DMS79 (cell line): ENCODE data around the gene MBD3L5.
"Not testable (repeated sequence)": the region's sequence is repeated elsewhere in the genome, so short reads cannot be mapped to it uniquely, and the experiment has no call there.

Source experiments
- DNase-seq: peaks from one replicate; lab custom pipeline; 2025; lab: John Stamatoyannopoulos, UW

MBD3L5 gene

GRCh38 chr19:7052896-7053295, 22.5 kb downstream of the MBD3L5 start:
- not testable (repeated sequence) for DNase-seq

GRCh38 chr19:7054635-7055368, 24.4 kb downstream of the MBD3L5 start:
- not testable (repeated sequence) for DNase-seq

- DNase-seq, result not testable (repeated sequence)
Measured at GRCh38 chr19:7055679-7056078, 25.3 kb downstream of the MBD3L5 start.

GRCh38 chr19:7056371-7056770, 26.0 kb downstream of the MBD3L5 start:
- DNase-seq, result not testable (repeated sequence)

DNA sequence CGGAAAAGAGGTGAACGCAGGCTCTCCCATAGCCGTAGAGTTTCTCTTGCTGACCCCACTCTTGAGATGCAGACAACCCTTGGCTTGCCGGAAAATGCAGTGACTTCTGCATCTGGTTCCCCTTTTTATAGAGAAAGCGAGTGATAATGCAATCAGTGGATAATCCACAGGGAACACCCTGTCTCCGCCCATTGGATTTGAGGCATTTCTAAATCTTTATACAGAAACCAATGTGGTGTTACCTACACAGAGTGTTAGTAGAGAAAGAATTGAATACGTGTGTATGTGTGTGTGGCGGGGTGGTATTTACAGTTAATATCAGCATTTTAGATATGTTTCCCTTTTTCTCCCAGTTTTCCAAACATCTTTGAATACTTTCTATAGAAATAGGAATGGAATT, 28.2 kb downstream of the MBD3L5 start, which contains the start of gene MBD3L3:
MBD3L3 (minus strand) TSS at position 101 of the 400 bp plus-strand sequence; CDS start at position 30, 71 bp downstream.
- not testable (repeated sequence) for DNase-seq

- not testable (repeated sequence) for DNase-seq
Measured at GRCh38 chr19:7059977-7060376, 29.6 kb downstream of the MBD3L5 start.

DNA sequence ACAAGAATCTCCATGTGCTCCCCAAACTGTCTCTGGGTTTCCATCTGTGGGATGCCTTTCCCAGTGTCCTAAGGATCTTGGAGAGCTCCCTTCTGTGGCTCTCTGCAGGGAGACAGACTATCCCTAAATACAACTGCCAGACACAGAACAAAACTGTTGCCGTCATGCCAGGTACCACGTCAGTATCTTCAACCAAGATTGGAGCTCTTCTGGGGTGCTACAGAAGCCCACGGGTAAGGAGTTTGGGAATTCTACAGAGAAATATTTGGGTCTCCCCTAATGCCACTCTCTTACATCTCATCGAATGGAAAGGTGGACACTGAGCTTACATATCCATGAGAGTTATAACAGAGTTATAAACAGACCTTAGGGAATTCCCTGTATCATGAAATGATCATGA, 33.0 kb downstream of the MBD3L5 start:
- DNase-seq, result no peak

DNA sequence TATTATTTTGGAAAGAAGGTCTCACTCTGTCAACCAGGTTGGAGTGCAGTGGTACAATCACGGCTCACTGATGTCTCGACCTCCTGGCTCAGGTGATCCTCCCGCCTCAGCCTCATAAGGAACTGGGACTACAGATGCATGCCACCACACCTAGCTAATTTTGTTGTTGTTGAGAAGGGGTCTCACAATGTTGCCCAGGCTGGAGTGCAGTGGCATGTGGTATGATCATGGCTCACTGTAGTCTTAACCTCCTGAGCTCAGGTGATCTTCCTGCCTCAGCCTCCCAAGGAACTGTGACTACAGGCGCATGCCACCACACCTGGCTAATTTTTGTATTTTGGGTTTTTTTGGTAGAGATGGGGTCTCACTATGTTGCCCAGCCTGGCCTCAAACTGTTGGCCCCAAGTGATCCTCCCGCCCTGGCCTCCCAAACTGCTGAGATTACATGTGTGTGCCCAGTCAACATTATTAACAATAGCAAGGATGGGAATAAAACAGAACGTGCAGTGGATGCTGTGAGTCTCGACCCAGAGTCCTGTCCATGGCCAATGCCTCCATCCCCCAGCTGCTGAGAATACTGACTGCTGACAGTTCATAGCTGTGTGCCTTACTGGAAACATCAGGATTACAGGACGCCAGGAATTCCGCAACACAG, 33.5 kb downstream of the MBD3L5 start:
- DNase-seq, result no peak

GRCh38 chr19:7067122-7067521, 36.7 kb downstream of the MBD3L5 start:
- DNase-seq, result not testable (repeated sequence)

- DNase-seq, result no peak
Measured at GRCh38 chr19:7067716-7068115, 37.3 kb downstream of the MBD3L5 start.

DNA sequence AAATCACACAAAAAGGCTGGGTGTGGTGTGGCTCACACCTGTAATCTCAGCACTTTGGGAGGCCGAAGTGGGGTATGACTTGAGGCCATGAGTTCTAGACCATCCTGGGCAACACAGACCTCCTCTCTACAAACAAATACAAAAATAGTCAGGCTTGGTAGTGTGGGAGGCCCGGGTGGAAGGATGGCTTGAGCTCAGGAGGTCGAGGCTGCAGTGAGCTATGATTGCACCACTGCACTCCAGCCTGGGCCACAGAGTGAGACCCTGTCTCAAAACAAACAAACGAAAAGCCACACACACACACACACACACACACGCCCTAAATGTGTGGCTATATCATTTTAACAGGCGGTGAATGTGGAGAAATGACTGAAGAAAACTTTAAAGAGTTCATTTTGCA, 38.2 kb downstream of the MBD3L5 start:
- no peak for DNase-seq

GRCh38 chr19:7069042-7069903, 38.9 kb downstream of the MBD3L5 start, which contains the start of gene ZNF557:
Gene ZNF557 (plus strand): TSS chr19:7069703. CDS start chr19:7075075, 5,372 bp downstream.
- peak; percentile 88 for DNase-seq

GRCh38 chr19:7069904-7070226, 39.5 kb downstream of the MBD3L5 start:
- no peak for DNase-seq

GRCh38 chr19:7072541-7072940, 42.2 kb downstream of the MBD3L5 start:
- no peak for DNase-seq

GRCh38 chr19:7074705-7075282, 44.4 kb downstream of the MBD3L5 start:
- no peak for DNase-seq

DNA sequence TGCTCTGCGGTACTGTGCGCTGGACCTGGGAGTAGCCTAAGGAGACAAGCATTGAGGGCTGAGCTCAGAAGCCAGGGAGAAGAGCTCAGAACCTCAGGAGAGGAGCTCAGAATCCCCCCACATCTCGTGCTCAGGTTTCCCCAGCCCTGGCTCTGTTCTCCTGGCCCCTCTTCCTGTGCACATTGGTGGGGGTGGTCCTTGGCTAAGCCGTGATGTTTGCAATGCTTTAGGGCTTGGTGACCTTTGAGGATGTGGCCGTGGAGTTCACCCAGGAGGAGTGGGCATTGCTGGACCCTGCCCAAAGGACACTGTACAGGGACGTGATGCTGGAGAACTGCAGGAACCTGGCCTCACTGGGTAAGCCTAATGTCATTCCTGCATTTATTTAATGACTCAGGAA, 45.8 kb downstream of the MBD3L5 start:
- DNase-seq, result no peak

DNA sequence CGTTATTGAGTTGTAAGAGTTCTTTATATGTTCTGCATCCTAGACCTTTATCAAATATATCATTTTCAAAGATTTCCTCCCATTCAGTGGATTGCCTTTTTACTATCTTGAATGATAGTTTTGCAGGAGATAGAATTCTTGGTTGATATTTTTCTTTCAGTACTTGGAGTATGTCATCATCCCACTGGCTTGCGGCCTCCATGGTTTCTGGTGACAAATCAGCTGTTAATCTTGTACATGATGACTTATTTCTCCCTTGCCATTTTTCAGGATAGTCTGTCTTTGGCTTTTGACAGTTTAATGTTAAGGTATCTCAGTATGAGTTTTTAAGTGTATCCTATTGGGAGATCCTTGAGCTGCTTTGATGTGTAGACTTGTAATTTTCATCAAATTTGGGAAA, 47.6 kb downstream of the MBD3L5 start:
- no peak for DNase-seq
